Uterus (tissue), 2 donors: ENCODE results near the gene IL21R.

Experiments used
- POLR2A ChIP-seq, 2 donors: fragments of 450-650 bp; IDR thresholded peaks; one replicate each; pipeline ENCODE4 v1.6.1; 2016; ENCODE audit warnings: antibody characterized with exemption in 2 of 2, mild to moderate bottlenecking in 1 of 2, moderate library complexity in 1 of 2
- TF ChIP-seq, protein P1 (sequence below), 4 experiments: fragments of 200-600 bp in 2 of 4; fragments of 450-650 bp in 2 of 4; sonication (generic) in 2 of 4; IDR thresholded peaks; one replicate each; pipeline ENCODE4 v1.5.1; 2016 to 2019; ENCODE audit warnings: antibody characterized with exemption in 4 of 4, mild to moderate bottlenecking in 2 of 4, moderate library complexity in 1 of 4

GRCh38 chr16:27492588-27492979 is 90.6 kb downstream of the IL21R start:
- TF ChIP-seq, protein P1, sequence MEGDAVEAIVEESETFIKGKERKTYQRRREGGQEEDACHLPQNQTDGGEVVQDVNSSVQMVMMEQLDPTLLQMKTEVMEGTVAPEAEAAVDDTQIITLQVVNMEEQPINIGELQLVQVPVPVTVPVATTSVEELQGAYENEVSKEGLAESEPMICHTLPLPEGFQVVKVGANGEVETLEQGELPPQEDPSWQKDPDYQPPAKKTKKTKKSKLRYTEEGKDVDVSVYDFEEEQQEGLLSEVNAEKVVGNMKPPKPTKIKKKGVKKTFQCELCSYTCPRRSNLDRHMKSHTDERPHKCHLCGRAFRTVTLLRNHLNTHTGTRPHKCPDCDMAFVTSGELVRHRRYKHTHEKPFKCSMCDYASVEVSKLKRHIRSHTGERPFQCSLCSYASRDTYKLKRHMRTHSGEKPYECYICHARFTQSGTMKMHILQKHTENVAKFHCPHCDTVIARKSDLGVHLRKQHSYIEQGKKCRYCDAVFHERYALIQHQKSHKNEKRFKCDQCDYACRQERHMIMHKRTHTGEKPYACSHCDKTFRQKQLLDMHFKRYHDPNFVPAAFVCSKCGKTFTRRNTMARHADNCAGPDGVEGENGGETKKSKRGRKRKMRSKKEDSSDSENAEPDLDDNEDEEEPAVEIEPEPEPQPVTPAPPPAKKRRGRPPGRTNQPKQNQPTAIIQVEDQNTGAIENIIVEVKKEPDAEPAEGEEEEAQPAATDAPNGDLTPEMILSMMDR (IDR thresholded peaks at IDR 0.05), result no peak
- TF ChIP-seq POLR2A (IDR thresholded peaks at IDR 0.05), result no peak
